Right cardiac atrium (tissue), 5 donors: ENCODE data around the gene VAPB. TPM values are rescaled to one million over a fixed set of nuclear protein-coding genes. Genes with fewer than 3 reads are reported as not detected.

Experiments
- ATAC-seq, 2 donors: fragments of 200-7000 bp; cut with Tn5 transposase; one replicate each; pipeline versions ENCODE4 v1.8.0 to v1.9.1; 2020; ENCODE audit warnings: moderate library complexity in 2 of 2, mild to moderate bottlenecking in 1 of 2
- DNase-seq, 3 donors: peaks; one replicate each; pipeline ENCODE4 v3.0.0-alpha.2; 2020
- H3K27ac ChIP-seq: one replicate; pipeline ENCODE4 v1.5.1; 2013; ENCODE audit warnings: mild to moderate bottlenecking, low read length, control low read depth, moderate library complexity
- H3K27me3 ChIP-seq: one replicate; pipeline ENCODE4 v1.6.1; 2013; ENCODE audit not compliant: control insufficient read depth, insufficient read depth
- H3K4me1 ChIP-seq: one replicate; pipeline ENCODE4 v1.6.1; 2013; ENCODE audit warnings: low read length; ENCODE audit not compliant: control insufficient read depth, insufficient read depth
- H3K4me3 ChIP-seq: one replicate; pipeline ENCODE4 v1.5.1; 2013; ENCODE audit warnings: low read length, control low read depth
- H3K9me3 ChIP-seq: one replicate; pipeline ENCODE4 v1.6.1; 2013; ENCODE audit warnings: low read length; ENCODE audit not compliant: control insufficient read depth
- WGBS: extraction: QIAGEN DNeasy Blood & Tissue Kit; methylation state at CpG from one replicate; pipeline ENCODE4 v1.1.7; 2013; 5-methylcytosine and 5-hydroxymethylcytosine counted together
- intact Hi-C, 4 donors: fragments of 100-400 bp; cut with DNase I; formaldehyde crosslinking; loops; one replicate each; pipeline versions ENCODE4 v1.11.0 to v1.14.0; 2022 to 2023
- polyA plus RNA-seq: library from polyadenylated mRNA; stranded (reverse); fragments of 200-250 nt; gene quantifications from one replicate; pipeline ENCODE4 v1.2.3, GENCODE V29; 2013
- total RNA-seq, 4 donors: library from RNA; stranded (reverse); fragmentation: NEBNext Ultra II Directional; extraction: Animal tissue kit (Norgen Biotek cat#: 25700); gene quantifications; one replicate each; pipeline ENCODE4 v1.2.1, GENCODE V29; 2021
- donor health status: healthy with polysubstance abuse.
- donor health status: DM: no; HTN: yes; CAD: no.
- donor health status: DM: no; HTN: no; CAD: no.
- donor health status: DM: no; HTN: yes; CAD: no; lungs with severe emphysema.
- donor health status: DM: yes; HTN: yes; CAD: no.

Gene VAPB
- total and polyA plus RNA-seq, 5 donors = 30.6 to 64.7 (median 63.1) TPM

DNA sequence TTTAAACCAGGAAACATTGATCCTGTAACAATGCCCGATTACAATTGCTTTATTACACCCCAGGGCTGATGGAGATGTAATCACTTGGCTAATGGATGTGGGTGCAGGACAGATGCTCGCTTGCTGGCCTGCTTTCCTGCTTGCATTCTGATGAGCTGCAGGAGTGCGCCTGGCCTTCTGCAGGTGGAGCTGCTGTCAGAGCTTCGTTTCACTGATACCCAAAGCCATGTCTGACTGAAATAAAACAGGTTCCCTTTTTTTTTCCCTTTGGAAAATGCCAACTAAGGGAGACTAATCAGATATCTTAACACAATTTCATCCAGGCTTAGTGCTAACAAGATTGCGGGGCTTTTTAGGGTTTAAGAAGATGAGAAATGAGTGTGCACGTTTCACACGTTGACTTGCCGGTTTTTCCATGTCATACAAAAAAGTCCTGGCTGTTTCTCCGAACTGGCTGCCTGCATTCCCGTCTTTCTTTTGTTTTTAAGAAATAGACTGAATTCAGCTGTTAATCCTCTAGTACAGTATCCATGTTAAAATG is 60.7 kb downstream of the VAPB start:
- intact Hi-C loops = loop anchor here in 3 of 4 donors (5.0 to 10.0 kb wide), 3 partner anchors 65 to 215 kb away; partner anchors contain the start of gene APCDD1L (in 1 of the 3)

DNA sequence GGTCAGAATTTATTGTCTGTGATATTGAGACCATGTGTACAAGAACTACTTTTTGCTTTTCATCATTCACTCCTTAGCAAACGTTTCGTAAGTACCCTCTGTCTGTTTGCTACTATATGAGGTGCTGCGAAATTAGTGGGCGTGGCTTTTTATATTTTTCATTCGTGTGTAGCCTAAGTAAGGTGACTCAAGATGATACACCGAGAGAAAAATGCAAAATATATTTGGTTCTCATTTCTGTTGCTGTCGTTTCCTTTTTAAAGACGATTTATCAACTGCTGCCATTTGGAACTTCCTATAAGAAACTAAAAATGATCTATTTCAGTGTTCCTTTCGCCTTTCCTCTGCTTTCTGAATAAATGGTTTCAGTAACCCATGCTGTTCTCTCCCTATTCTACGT is 61.2 kb downstream of the VAPB start:
- WGBS = 84% methylated on average over 10 of the region's 10 CpGs
- no peak for ATAC-seq
- no peak overlapping the region for H3K27ac ChIP-seq
- H3K4me3 ChIP-seq = no peak overlapping the region
- intact Hi-C loops = loop anchor here in 2 of 4 donors (10.0 kb wide), 2 partner anchors 65 to 215 kb away; partner anchors contain the start of gene APCDD1L (in 1 of the 2)
- no peak for DNase-seq
- no peaks in the 10 kb centered on the region for H3K4me1 ChIP-seq
- no peaks in the 10 kb centered on the region for H3K27me3 ChIP-seq
- H3K9me3 ChIP-seq = no peaks in the 10 kb centered on the region

More for the DNA sequence above, 60.7 kb downstream of the VAPB start:
- DNase-seq = no peak
- Histone ChIP-seq H3K27me3 (no peaks in the 10 kb centered on the region), H3K4me1 (no peaks in the 10 kb centered on the region), H3K4me3 (no peak overlapping the region), H3K9me3 (no peaks in the 10 kb centered on the region), H3K27ac (no peak overlapping the region)
- ATAC-seq = no peak
- 81% methylated on average over 10 of the region's 10 CpGs for WGBS

DNA sequence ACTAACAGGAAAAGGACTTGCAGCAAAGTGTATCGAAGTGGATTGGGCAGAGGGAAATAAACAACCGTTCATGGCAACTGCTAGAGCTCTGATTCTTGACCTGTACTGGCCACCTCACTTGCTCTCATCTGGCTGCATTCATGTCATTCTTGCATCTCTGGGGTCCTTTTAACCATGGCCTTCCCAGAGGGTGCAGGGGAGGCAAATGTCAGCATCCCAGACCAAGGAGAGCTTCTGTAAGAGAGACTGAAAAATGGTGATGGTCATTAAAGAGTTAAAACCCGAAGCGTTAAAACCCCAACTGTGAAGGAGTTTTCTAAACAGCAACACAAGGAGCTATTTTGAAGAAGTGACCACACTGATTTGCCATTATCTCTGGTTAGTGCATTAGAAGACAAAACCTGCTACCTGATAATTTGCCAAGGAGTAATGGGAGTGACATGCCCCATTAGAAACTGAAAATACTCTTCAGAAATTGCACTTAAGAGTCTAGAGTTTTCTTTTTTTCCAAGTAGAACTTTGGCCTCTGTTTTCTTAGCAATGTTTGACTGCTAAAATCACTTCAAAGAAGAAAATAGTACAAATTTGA is 63.7 kb downstream of the VAPB start:
- Histone ChIP-seq H3K27me3 (no peaks in the 10 kb centered on the region), H3K4me1 (no peaks in the 10 kb centered on the region), H3K9me3 (no peaks in the 10 kb centered on the region), H3K4me3 (no peak overlapping the region), H3K27ac (no peak overlapping the region)
- ATAC-seq = no peak
- DNase-seq = no peak
- intact Hi-C loops = loop anchor here in 2 of 4 donors (10.0 kb wide), 2 partner anchors 62 to 218 kb away; partner anchors contain the start of gene APCDD1L (in 1 of the 2)
- WGBS = 37% methylated on average over 4 of the region's 4 CpGs

DNA sequence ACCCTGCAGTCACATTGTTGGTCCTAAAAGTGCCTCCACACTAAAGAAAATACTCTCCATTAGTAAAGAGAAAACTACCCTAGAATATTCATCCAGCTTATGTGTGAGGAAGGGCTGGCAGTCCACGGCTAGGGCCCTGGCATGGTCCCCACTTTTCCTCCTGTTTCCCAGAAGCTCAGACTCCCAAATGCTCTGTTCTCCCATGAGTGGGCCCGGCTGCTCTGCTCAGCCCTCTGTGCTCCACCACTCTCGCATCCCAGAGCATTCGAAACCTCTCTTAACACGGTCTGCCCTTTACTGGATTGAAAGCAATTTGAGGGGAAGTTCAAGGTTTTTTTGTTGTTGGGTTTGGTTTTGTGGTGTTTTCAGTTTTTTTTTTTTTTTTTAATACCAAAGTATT is 64.4 kb downstream of the VAPB start:
- Histone ChIP-seq H3K27ac (no peak overlapping the region), H3K4me1 (no peaks in the 10 kb centered on the region), H3K27me3 (no peaks in the 10 kb centered on the region), H3K4me3 (no peak overlapping the region), H3K9me3 (no peaks in the 10 kb centered on the region)
- ATAC-seq = peak in 1 of 2 donors; percentile 24
- peak in 1 of 3 donors; percentile 65 for DNase-seq
- intact Hi-C loops = loop anchor here in 2 of 4 donors (10.0 kb wide), 2 partner anchors 61 to 219 kb away; partner anchors contain the start of gene APCDD1L (in 1 of the 2)
- 68% methylated on average over 5 of the region's 5 CpGs for WGBS

DNA sequence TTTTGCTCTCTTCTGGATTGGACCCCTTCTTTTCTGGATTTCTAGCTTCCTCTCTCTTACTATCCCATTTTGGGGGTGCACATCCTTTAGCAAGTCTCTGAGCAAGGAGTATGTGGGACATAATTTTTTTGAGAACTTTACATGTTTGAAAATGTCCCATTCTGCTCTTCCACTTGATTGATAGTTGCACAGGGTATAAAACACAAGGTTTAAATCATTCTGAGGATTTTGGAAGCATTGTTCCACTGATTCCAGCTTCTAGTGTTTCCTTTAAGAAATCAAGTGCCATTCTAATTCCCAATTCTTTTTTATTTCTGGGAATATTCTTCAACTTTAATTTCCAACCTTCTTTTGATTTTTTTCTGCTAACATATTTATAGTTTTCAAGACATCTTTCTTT is 65.4 kb downstream of the VAPB start:
- intact Hi-C loops = loop anchor here in 2 of 4 donors (10.0 kb wide), 2 partner anchors 60 to 220 kb away; partner anchors contain the start of gene APCDD1L (in 1 of the 2)

DNA sequence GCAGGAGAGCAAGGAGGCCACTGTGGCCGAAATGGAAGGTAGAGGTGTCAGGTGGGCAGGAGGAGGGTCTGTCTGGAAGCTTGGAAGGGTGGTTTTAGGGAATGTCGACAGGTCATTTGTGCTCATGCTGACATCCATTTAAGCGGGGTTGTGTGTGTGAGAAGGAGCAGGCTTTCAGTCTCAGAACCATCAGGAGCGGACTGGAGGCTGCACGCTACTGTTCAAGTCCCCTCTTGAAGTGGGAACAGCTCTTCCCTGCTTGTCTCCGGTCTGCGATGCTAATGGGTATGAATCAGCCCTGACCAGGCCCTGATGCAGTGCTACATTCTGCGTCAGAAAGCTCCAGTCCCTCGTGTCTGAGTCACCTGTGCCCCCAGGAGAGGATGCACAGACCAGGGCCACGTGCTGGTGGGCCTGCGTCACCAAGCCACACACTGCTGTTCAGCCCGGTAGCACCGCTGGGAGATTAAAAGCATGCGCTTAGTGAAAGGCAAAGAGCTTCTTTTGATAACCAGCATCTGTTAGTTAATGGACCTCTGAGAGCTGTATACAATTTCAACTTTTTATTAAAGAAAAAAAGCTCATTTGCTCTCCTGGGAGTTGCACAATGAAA is 68.2 kb downstream of the VAPB start:
- ATAC-seq (peak in 1 of 2 donors; percentile 19), DNase-seq (no peak)
- Histone ChIP-seq H3K4me3 (no peak overlapping the region), H3K27ac (no peak overlapping the region), H3K9me3 (no peaks in the 10 kb centered on the region), H3K4me1 (no peaks in the 10 kb centered on the region), H3K27me3 (no peaks in the 10 kb centered on the region)
- 83% methylated on average over 14 of the region's 14 CpGs for WGBS
- intact Hi-C loops = loop anchor here in 2 of 4 donors (10.0 kb wide), 2 partner anchors 58 to 222 kb away; partner anchors contain the start of gene APCDD1L (in 1 of the 2)

More for the DNA sequence above, 65.4 kb downstream of the VAPB start:
- DNase-seq = no peak
- Histone ChIP-seq H3K9me3 (no peaks in the 10 kb centered on the region), H3K4me1 (no peaks in the 10 kb centered on the region), H3K27ac (no peak overlapping the region), H3K4me3 (no peak overlapping the region), H3K27me3 (no peaks in the 10 kb centered on the region)
- ATAC-seq = no peak

DNA sequence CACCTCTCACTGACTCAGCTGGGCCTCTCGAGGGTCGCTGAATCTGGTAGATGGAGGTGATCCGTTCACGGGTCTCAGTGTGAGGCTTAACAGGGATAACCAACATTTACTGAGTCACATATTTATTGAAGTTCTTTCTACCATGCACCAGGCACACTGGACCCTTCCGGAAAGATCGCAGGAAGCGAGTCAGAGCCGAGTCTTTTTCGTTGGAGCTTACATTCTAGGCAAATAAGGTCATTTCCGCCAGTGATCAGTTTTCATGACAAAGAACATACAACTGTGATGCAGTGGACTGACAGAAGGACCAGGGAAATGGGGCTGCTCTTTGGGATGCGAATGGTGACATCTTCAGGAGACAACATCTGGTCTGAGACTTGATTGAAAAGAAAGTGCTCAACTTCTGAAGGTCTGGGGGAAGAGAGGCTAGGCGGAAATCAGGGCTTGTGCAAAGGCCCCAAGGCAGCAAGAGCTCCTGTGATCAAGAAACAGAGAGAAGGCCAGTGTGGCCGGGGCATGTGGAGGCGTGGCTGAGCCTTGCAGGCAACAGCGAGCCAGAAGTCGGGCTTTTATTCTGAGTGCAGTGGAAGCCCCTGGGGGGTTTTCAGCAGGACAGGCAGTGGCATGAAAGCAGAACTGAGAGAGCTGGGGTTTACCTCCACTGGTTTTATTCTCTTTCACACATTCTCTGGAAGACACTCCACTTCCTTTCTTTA is 69.5 kb downstream of the VAPB start:
- ATAC-seq (no peak), DNase-seq (no peak)
- 90% methylated on average over 16 of the region's 16 CpGs for WGBS
- H3K9me3 ChIP-seq = no peaks in the 10 kb centered on the region
- H3K4me1 ChIP-seq = no peaks in the 10 kb centered on the region
- no peak overlapping the region for H3K4me3 ChIP-seq
- intact Hi-C loops = loop anchor here in 2 of 4 donors (10.0 kb wide), 2 partner anchors 56 to 224 kb away; partner anchors contain the start of gene APCDD1L (in 1 of the 2)
- H3K27me3 ChIP-seq = no peaks in the 10 kb centered on the region
- H3K27ac ChIP-seq = no peak overlapping the region

DNA sequence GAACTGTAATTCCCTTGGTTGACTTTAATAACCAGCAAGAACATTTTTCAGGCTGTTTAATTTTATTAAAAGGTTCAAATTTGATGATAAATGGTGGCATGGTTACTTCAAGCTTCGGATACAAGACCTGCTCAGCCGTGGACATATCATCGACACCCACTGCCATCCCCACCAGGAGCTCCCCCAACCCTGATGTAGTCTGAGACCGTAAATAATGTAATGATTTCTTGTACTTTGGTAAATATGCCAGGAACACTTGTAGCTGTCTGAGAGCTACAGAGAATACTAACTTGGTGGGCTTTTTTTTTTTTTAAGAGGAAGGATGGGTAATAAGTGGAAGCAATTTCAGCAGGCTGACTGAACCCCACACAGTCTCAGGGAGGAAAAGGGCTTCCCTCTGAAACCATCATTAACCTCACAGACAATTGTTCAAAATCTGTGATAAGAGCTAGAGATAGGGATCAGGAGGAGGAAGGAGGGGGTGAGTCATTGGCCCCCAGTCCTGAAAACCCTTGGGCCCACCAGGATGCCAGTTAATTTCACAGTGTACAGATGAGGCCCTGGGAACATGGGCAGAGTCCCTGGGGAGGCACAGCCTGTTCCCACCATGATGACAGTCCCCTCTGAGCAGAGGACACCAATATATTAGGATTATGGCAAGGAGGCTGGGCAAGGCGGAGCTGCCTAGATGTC is 70.2 kb downstream of the VAPB start:
- Histone ChIP-seq H3K4me3 (no peak overlapping the region), H3K27me3 (no peaks in the 10 kb centered on the region), H3K9me3 (no peaks in the 10 kb centered on the region), H3K4me1 (no peaks in the 10 kb centered on the region), H3K27ac (no peak overlapping the region)
- ATAC-seq (no peak), DNase-seq (no peak)
- 94% methylated on average over 5 of the region's 5 CpGs for WGBS
- intact Hi-C loops = loop anchor here in 2 of 4 donors (10.0 kb wide), 2 partner anchors 56 to 224 kb away; partner anchors contain the start of gene APCDD1L (in 1 of the 2)

DNA sequence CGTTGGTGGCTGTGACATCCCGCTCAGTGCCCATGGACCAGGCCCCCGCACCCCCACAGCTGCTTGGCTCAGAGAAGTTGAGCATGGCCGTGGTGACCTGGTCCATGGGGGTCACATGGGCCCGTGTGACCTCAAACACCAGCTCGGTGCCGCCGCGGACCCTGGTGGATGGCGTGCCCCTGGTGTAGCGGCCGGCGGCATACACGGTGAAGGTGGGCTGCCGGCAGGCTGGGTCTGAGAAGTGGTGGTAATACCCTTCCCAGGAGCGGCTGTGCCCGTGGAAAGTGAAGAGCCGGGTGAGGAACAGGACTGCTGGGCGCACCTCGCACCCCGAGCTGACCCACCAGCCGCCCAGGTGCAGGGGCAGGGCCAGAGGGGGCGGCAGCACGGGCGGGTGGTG is 72.1 kb downstream of the VAPB start:
- no peak overlapping the region for H3K27ac ChIP-seq
- ATAC-seq (peak in 1 of 2 donors; percentile 14), DNase-seq (no peak)
- H3K4me1 ChIP-seq = no peaks in the 10 kb centered on the region
- no peaks in the 10 kb centered on the region for H3K27me3 ChIP-seq
- H3K9me3 ChIP-seq = no peaks in the 10 kb centered on the region
- no peak overlapping the region for H3K4me3 ChIP-seq
- intact Hi-C loops = no loop called here
- WGBS = 97% methylated on average over 25 of the region's 25 CpGs

DNA sequence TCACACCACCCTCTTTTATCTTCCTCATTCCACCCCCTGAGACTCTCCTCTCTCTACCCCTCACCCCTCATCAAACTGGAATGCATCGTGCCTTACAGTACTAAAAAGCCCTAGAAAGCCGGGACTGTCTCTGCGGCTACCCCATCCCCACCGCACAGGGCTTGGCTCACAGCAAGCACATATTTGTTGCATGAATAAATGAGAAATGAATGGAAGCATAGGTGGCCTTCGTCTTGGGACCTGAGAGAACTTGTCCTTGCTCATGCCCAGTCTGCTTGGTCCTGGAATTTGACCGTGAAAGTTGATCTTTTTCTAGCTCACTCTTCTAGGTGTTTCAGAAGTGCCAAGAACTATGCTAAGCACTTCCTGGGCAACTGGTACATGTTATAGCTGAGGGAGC is 72.9 kb downstream of the VAPB start:
- Histone ChIP-seq H3K27ac (no peak overlapping the region), H3K4me1 (no peaks in the 10 kb centered on the region), H3K4me3 (no peak overlapping the region), H3K9me3 (no peaks in the 10 kb centered on the region), H3K27me3 (no peaks in the 10 kb centered on the region)
- WGBS = 95% methylated on average over 6 of the region's 6 CpGs
- ATAC-seq (no peak), DNase-seq (no peak)
- intact Hi-C loops = no loop called here
